Activated CD8-positive, alpha-beta memory T cell treated with anti-CD3 and anti-CD28 coated beads for 24 hours (primary cell): ENCODE measurements around the gene CLDN8.

Source experiments
- DNase-seq: peaks from one replicate; pipeline ENCODE4 v3.0.0-alpha.2; 2020

Gene CLDN8

GRCh38 chr21:30216041-30216723 is at the start of gene CLDN8:
Gene CLDN8 (minus strand): TSS chr21:30216097. CDS start chr21:30215925, 172 bp downstream.
- no peak for DNase-seq

GRCh38 chr21:30257773-30258172 is 41.9 kb upstream of the CLDN8 start:
- DNase-seq, result no peak

GRCh38 chr21:30256100-30256499 is 40.2 kb upstream of the CLDN8 start:
- DNase-seq, result no peak

- no peak for DNase-seq
Measured at GRCh38 chr21:30255679-30256078, 39.8 kb upstream of the CLDN8 start.

- no peak for DNase-seq
Measured at GRCh38 chr21:30251781-30252180, 35.9 kb upstream of the CLDN8 start.

- DNase-seq, result no peak
Measured at GRCh38 chr21:30249936-30250335, 34.0 kb upstream of the CLDN8 start.

GRCh38 chr21:30248844-30249243 is 32.9 kb upstream of the CLDN8 start:
- DNase-seq, result no peak

- no peak for DNase-seq
Measured at GRCh38 chr21:30245061-30245460, 29.2 kb upstream of the CLDN8 start.

- DNase-seq, result no peak
Measured at GRCh38 chr21:30243691-30244090, 27.8 kb upstream of the CLDN8 start.

GRCh38 chr21:30240661-30241060 is 24.8 kb upstream of the CLDN8 start:
- no peak for DNase-seq

- no peak for DNase-seq
Measured at GRCh38 chr21:30238168-30238567, 22.3 kb upstream of the CLDN8 start.

- no peak for DNase-seq
Measured at GRCh38 chr21:30234643-30235042, 18.7 kb upstream of the CLDN8 start.

GRCh38 chr21:30234050-30234449 is 18.2 kb upstream of the CLDN8 start:
- DNase-seq, result no peak

GRCh38 chr21:30233228-30234020 is 17.5 kb upstream of the CLDN8 start:
- DNase-seq, result no peak

- DNase-seq, result no peak
Measured at GRCh38 chr21:30232011-30232410, 16.1 kb upstream of the CLDN8 start.

- DNase-seq, result no peak
Measured at GRCh38 chr21:30227633-30228404, 11.9 kb upstream of the CLDN8 start.

- DNase-seq, result no peak
Measured at GRCh38 chr21:30227128-30227527, 11.2 kb upstream of the CLDN8 start.

GRCh38 chr21:30223596-30223995 is 7.7 kb upstream of the CLDN8 start:
- DNase-seq, result no peak

- no peak for DNase-seq
Measured at GRCh38 chr21:30222724-30223123, 6.8 kb upstream of the CLDN8 start.

- DNase-seq, result no peak
Measured at GRCh38 chr21:30211071-30211470, 4.8 kb downstream of the CLDN8 start.

- DNase-seq, result no peak
Measured at GRCh38 chr21:30209601-30210000, 6.3 kb downstream of the CLDN8 start.

- no peak for DNase-seq
Measured at GRCh38 chr21:30207252-30207579, 8.7 kb downstream of the CLDN8 start.

- no peak for DNase-seq
Measured at GRCh38 chr21:30206551-30207251, 9.2 kb downstream of the CLDN8 start.
